GM18861 (cell line): ENCODE data around the gene TUBA4B.

Experiments used
- ATAC-seq: cut with Tn5 transposase; IDR thresholded peaks from one replicate; pipeline ENCODE4 v1.9.1; 2021; ENCODE audit not compliant: unreplicated experiment

The TUBA4B gene

DNA sequence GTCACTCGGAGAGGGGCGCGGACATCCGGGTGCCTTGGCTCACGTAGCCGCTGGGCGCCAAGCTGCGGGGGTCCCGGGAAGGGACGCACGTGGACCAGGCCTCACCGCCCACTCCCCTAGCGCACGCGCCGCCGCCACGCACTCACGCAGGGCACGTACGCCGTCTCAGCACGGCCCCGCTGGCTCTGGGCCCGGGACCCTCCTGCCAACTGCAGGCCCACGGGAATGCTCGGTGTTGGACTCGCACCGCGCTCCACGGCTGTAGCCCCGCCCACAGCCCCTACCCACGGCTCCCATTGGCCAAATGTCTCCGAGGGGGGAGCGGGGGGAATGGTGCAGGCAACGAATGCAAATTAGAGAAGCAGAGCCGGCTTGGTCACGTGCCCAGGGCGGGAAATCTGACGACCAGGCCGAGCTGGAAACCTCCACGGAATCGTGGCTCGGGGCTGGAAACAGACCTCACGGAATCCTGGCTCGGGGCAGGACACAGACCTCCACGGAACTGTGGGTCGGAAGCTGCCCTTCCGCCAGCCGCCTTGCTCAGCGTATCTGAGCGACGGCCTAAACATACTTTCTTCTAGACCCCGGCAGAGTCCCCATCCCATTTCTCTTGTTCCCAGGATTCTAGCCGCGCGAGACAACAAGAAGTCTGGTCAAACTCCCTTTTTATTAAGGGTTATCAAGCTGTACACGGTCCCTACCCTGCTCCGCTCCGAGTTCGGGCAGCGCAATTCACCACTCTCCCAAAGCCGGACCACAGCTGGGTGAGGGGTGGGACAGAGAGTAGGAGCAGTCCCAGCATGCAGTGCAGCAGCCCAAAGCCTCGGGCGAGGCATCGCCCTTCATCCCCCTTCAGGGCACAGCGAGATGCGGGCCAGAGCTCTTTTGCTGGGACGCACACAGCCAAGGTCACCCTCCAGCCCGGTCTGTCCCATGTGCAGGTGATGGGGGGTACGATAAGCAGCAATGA, 34.0 kb upstream of the TUBA4B start, which contains the start of gene ABCB6:
ABCB6 (minus strand) TSS at position 227 of the 970 bp plus-strand sequence. CDS start 285 bp downstream, outside the sequence.
- ATAC-seq: peak; percentile 52

DNA sequence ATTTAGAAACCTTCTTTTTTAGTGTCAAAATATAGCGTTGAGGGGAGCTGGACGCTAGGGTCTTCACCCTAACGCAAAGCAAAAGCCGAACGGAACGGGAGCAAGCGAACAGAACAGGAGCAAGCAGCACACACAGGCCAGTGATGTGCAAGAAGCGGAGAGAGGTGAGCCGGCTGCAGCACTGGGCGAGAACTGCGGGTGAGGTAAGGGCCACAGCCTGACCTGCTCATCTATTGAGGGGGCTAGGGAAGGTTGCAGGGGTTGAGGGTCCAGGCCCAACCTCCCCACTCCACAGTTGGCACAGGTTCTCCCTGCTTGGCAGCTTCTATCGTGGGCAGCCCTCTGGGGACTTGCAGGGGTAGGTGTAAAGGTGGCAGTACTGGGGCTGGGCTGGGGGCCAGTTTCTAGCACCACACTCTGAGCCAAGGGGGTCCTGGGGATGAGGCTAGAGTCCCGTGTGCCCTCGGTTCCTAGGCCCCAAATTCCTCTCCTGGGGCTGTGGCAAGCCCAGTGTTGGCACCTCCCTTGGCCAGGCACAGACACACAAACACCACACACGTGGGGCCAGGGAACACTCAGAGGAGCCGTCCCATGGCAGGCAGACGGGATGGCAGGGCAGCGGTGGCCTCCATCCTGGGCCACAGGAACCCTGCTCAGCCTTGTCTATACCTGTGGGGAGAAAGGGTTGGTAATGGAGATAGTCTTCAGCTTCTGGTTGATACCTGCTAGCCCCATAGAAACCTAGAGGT, 33.1 kb upstream of the TUBA4B start:
- ATAC-seq: no peak

DNA sequence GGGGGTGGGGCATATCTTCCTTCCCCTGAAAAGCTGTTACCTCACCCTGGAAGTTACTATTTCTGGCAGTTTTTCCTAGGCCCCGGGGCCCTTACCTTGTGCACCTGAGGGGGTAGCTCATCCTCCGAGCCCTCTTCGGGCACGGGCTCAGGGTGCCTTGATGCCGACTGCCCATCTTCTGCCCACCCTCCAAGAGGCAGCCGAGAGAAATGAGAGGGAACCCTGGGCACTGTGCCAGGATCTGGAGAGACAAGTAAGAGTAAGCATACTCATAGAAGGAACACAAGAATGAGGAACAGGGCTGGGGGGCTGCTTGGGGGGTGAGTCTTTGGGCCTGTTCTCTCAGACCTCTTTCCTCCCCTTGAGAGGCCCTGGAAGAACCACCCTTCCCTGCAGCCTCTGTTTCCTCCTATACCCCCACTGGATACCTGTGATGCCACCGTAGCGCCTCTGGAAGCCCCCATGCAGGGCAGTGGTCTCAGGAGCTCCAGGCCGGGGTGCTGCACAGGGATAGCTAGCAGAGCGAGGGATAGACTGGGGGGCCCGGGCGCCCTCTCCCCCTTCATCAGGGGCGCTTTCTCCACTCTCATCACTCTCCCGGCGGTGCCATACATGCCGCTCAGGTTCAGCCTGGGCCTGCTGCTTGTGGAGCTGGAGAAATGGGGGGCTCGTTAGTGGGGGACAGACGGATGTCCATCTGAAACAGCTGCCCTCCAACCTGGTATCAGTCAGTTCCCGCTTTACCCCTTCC, 32.2 kb upstream of the TUBA4B start:
- ATAC-seq: no peak

DNA sequence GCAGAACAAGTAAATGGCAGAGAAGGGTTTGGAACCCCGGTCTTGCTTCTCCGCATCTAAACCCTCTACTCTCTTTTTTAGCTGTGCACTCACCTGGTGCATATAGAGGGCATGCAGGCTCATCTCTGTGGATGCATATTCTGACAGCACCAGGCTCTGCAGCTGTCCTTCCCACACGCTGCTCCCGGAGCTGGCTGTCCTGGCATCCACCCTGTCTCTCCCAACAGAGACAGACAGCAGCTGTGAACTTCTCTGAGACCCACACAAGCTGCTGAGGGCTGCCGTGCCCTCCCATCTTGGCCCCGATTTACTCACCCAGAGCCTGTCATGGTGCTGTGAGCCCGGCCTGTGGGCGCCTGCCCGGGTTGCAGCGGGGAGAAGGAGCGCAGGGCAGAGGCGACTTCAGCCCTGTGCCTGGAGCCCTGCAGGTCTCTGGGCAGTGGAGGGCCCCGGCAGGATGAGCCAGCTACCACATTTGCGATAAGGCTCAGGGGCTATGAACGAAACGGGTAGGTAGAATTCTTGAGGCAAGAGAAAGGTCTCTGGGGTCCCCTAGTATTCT, 31.0 kb upstream of the TUBA4B start:
- ATAC-seq: no peak

DNA sequence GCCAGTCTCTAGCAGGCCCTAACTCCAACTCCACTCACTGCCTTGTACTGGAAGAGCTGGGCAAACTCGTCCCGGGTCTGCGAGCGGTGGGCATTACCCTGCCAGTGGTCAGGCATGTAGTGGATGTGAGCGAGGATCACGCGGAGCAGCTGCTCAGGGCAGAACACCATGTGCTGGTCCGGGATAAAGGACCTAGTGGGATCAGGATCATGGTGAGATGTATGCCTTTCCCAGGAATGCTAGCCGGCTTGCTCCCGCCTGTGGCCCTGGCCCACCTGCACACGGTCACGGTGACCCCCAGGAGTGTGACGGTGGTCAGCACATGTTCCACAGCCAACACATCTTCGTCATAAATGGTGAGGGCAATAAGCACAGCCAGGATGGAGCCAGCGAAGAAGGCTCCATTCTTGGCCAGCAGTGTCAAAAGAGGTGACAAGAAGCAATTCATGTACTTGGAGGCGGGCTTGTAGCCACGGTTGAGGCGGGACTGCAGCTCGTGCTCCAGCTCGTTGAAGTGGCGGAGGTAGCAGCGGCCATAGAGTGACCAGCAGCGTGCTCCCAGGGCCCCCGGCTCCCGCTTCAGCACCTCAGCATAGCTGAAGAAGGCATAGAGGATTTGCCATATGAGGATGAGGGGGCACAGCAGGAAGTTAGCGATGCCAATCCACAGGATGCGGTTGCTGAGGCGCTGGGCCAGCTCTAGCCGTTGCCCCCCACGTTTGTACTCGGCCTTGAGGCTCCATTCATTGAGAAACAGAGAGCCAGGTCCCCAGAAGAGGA, 29.0 kb upstream of the TUBA4B start:
- ATAC-seq: no peak

DNA sequence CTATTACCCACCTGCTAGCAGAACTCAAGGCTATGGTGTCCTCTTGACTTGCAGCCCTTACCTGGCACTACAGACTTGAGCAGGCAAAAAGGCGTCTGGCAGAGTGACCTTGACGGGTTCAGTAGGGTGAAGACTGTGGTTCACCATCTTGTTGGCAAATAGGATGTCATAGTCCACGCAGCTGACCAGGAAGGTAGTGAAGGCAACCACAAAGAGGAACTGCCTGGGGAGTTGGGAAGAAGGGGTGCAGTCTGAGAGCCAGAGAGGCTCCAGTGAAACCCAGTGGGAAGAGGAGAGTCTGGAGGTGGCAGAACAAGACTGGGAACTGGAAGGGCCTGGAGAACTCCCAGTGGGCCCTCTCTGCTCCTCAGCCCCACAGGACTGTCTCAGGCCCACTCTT, 27.7 kb upstream of the TUBA4B start:
- ATAC-seq: no peak

DNA sequence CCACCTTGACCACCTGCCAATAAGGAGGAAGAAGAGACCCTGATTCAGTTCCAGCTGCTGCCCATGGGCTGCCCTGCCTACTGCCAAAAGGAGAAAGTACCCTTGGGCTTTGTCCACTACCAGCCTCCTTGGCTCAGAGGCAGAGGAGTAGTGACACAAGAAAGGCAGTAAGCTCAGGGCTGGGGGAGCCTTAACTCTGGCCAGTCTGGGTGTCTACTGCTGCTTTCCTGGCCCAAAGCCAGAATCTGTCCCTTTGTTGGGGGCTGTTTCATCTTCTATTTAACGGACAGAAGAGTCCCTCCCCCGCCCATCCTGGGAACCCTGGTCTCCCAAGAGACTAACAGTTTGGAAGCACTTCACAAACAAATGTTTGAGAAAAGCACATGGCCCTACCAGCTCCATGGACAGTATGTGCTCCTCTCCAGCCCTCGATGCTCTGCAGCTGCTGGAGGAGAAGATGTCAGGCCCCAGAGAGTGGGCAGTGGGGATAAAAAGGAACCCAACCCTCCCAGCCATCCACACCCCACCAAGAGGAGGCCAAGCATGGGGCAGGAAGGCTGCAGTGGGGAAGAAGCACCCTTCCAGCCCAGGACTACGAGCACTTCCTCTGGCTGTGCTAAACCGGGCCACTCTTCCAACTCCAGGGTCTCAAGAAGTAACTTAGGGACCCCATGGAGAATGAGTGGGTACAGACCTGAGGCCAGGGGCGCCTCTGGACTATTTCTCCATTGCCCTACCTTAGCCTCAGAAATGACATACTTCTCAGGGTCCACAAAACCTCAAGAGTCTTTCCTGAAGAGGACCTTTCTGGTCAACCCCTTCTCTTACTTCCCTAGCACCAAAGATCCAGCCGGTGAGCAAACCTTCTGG, 24.8 kb upstream of the TUBA4B start:
- no peak for ATAC-seq

DNA sequence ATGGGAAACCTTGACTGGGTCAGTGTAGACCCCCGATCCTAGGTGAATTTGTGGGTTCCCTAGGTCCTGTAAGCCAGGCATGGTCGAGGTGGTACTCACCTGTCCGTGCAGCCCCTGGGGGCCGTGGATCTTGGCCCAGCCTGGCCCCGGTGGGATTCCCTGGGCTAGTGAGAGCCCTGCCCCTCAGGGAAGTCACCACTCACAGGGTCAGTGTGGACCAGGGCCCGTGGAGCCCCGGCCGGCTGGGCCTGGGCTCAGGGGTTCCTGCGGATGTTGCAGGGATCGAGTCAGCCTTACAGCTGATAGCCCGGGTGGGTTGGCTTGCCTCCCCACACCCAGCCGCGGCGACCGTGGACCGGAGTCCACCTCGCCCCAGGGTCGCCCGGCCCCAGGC, 24.1 kb upstream of the TUBA4B start:
- ATAC-seq: peak; percentile 4

DNA sequence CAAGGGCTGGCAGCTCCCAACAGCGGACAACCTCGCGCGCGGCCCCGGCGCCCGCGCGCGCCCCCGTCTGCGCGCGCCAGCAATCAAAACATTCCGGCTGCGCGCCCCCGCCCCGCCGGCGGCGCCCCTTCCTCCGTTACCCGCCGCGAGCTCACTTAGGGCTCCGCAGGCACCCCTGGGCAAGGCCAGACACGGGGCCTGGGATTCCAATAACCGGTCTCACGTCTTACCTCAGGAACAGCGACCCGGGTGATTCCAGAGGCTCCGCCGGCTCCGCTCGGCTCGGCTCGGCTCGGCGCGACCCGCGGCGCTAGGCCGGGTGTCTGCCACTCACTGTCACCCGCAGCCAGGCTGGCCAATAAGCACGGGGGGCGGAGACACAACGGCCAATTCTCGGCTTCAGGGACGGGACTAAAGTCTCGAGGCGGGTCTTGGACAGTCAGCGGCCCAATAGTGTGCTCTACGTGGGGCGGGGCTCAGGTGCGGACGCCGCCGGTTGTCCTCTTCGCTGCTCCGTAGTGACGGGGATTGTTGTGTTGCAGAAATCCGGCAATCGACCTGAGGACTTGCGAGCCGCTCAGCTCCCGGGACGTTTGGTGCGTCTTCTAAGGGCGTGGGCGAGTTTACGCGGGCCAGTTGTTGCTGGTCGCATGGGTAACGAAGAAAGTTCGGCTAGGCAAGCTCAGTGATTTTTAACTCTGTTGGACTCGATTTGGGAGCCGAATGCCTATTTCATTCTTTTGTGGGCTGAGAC, 23.6 kb upstream of the TUBA4B start, which contains the start of the genes ANKZF1 and ATG9A:
ANKZF1 (plus strand) TSS at position 502 of the 754 bp plus-strand sequence. CDS start 452 bp downstream, outside the sequence.
ATG9A (minus strand) TSS at position 332 of the 754 bp plus-strand sequence. CDS start 1,612 bp downstream, outside the sequence.
- ATAC-seq: peak; percentile 91

DNA sequence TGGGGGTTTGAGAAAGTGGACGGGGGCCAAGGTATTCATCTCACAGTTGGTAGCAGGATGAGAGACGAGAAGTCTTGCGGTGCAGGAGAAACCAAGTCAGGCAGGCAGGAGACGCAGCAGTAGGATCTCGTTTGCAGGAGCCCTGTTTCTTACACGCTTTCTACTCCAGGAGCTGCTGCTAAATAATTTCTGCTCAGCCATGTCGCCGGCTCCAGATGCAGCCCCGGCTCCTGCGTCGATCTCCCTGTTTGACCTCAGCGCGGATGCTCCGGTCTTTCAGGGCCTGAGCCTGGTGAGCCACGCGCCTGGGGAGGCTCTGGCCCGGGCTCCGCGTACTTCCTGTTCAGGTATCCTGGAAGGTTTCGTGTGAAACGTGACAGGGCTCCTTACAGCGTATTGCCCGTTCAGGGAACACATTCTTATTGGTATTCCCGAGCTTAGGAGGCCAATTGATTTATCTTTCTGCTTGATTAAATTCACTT, 22.9 kb upstream of the TUBA4B start:
- ATAC-seq: no peak

DNA sequence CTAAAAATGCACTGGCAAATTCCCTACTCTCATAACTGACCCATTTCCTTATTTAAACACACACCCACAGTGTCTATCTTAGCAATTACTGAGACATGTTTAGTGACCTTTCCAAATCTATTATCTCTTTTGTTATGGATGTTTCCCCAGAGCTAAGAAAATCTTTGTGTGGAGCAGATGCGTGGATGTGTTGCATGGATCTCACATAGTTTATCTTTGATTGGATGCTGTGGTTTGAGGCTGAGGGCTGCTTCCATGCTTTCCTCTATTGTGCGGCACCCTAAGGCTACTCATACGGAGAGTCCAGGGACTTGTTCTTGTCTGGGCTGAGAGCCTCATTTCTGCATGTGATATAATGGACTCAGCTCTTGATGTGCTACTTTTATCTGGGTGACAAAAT, 18.7 kb upstream of the TUBA4B start:
- ATAC-seq: no peak

DNA sequence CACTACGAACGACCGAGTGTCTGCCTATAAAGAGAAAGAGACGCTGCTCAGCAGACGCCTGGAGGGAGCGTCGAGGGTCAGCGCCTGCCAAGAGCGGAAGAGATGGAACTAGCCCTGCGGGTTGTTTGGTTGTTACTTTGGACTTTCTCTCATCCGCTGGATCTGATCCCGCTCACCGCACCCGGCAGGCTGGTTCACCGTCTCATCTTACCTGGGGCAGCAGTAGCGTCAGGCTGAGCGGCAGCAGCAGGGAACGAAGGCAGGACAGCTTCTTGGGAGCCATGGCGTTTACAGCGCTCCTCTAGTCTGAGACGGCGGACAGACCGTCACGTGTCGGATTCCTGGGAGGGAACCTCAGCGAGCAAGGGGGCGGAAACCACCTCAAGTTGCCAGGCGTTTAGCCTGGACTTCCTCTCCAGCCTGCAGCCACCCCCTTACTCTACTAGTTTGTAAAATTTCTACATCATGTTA, 9.7 kb upstream of the TUBA4B start:
- ATAC-seq: no peak

DNA sequence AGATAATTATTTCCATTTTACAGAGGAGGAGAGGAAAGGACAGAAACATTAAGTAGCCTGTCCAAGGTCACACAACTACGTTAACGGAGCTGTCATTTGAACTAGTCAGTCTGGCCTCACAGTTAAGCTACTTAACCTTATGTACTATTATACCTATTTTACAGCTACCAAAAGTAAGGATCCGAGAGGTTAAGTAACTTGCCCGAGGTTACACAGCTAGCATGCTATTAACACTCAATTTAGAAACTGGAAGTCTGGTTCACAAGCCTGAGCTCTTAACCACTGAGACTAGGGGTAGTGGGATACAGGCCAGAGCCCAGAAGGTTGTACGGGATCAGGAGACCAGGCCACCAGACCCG, 8.3 kb upstream of the TUBA4B start:
- no peak for ATAC-seq

DNA sequence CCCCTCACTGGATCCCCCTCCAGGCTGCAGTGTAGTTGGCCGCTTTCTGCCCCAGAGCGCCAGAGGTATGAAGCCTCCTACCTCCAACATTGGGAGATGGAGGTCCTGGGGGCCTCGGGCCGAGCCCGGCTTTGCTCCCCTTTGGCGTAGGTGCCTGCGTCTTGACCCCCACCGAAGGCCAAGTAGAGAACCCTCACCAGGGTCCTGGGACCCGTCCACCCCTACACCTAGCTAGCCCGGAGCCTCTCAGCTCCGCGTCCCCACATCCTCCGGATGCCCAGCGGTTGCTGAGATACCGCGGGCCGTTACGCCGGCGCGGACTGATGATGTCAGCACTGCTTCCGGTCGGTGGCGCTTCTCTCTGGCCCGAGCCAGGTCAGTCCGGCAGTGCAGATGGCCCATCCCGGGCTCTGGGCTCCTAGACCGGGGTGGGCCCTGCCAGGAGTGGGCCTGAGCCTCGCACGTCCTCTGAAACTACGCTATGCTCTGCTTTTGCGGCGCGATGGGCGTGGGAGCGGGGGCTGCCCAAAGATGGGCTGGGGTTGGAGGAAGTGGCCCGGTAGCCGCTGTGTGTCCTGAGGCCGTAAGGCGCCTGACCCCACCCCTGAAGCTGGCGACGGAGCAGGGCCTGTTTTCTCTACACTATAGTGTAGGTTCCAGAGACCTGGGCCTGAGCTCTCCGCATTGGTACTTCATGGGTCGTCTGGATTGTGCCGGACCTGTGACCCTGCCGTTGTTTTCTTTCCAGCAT, 7.7 kb upstream of the TUBA4B start, which contains the start of the genes GLB1L and STK16:
GLB1L (minus strand) TSS at position 297 of the 751 bp plus-strand sequence. CDS start 1,871 bp downstream, outside the sequence.
STK16 (plus strand) TSS at position 332 of the 751 bp plus-strand sequence. CDS start 521 bp downstream, outside the sequence.
- ATAC-seq: peak; percentile 52

DNA sequence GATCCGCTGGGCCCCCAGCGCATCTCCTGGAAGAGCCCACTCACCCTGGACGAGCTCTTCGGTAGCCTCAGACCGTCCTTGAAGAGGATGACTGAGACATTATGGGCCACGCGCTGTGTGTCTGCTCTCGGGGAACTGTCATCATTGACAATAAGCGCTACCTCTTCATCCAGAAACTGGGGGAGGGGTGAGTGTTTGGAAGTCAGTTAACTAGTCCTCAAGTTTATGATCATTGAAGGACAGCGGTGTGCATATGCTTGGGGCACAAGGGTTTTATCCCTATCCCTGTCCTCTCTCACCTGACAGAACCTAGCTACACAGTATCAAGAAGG, 7.2 kb upstream of the TUBA4B start:
- ATAC-seq: no peak

DNA sequence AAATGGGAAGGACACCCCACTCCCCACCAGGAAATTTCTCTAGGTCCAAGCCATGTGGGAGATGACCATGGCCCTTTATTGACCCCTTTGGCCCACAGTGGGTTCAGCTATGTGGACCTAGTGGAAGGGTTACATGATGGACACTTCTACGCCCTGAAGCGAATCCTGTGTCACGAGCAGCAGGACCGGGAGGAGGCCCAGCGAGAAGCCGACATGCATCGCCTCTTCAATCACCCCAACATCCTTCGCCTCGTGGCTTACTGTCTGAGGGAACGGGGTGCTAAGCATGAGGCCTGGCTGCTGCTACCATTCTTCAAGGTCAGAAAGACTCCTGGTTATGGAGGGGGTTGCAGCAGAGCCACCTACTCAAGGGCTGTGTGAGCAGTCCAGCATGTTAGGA, 6.5 kb upstream of the TUBA4B start:
- no peak for ATAC-seq
